Smooth muscle cell (in vitro differentiated cells): ENCODE results near the gene C20orf202. TPM values are rescaled to one million over a fixed set of nuclear protein-coding genes. Genes with fewer than 3 reads are reported as not detected.

Source experiments
- DNase-seq: peaks from one replicate; lab custom pipeline; 2025; ENCODE audit not compliant: unreplicated experiment; lab: John Stamatoyannopoulos, UW
- H2AFZ ChIP-seq: fragments of 200-600 bp; sonication (generic); 2 replicates; pipeline ENCODE4 v1.6.0; 2016; ENCODE audit warnings: antibody characterized with exemption, low read depth, mild to moderate bottlenecking
- H3F3A ChIP-seq: fragments of 200-600 bp; sonication (generic); 2 replicates; pipeline ENCODE4 v1.6.0; 2017; ENCODE audit warnings: antibody characterized with exemption, low read depth
- H3K27ac ChIP-seq: fragments of 200-600 bp; sonication (generic); 2 replicates; pipeline ENCODE4 v1.5.1; 2016; ENCODE audit warnings: low read depth, mild to moderate bottlenecking
- H3K27me3 ChIP-seq: fragments of 200-600 bp; sonication (generic); 2 replicates; pipeline ENCODE4 v1.6.1; 2016; ENCODE audit warnings: low read depth, mild to moderate bottlenecking
- H3K36me3 ChIP-seq: fragments of 200-600 bp; sonication (generic); 2 replicates; pipeline ENCODE4 v1.5.1; 2016; ENCODE audit warnings: low read depth
- H3K4me1 ChIP-seq: fragments of 200-600 bp; sonication (generic); 2 replicates; pipeline ENCODE4 v1.5.1; 2016; ENCODE audit warnings: low read depth
- H3K4me2 ChIP-seq: fragments of 200-600 bp; sonication (generic); 2 replicates; pipeline ENCODE4 v1.6.0; 2016; ENCODE audit warnings: mild to moderate bottlenecking
- H3K4me3 ChIP-seq: fragments of 200-600 bp; sonication (generic); 2 replicates; pipeline ENCODE4 v1.5.1; 2016; ENCODE audit warnings: mild to moderate bottlenecking
- H3K79me2 ChIP-seq: fragments of 200-600 bp; sonication (generic); 2 replicates; pipeline ENCODE4 v1.6.0; 2016; ENCODE audit warnings: low read depth, mild to moderate bottlenecking
- H3K9ac ChIP-seq: fragments of 200-600 bp; sonication (generic); 2 replicates; pipeline ENCODE4 v1.6.0; 2016; ENCODE audit warnings: low read depth
- H3K9me3 ChIP-seq: fragments of 200-600 bp; sonication (generic); replicated peaks from 2 replicates; pipeline ENCODE4 v1.5.1; 2016; ENCODE audit warnings: low read depth
- H4K20me1 ChIP-seq: fragments of 200-600 bp; sonication (generic); 2 replicates; pipeline ENCODE4 v1.6.0; 2016; ENCODE audit warnings: low read depth
- CTCF ChIP-seq: fragments of 200-600 bp; sonication (generic); IDR thresholded peaks from 2 replicates; pipeline ENCODE4 v1.5.1; 2017; ENCODE audit warnings: borderline replicate concordance, mild to moderate bottlenecking, antibody characterized with exemption; ENCODE audit not compliant: insufficient read depth, poor library complexity, severe bottlenecking
- WGBS: methylation state at CpG from one replicate; pipeline ENCODE4 v1.1.7; 2016; ENCODE audit warnings: low lambda C conversion rate; 5-methylcytosine and 5-hydroxymethylcytosine counted together
- polyA plus RNA-seq: library from polyadenylated mRNA; unstranded; fragments of >200 nt; fragmentation: Nextera tagmentation; extraction: Ambion mirVana; gene quantifications from 2 replicates; pipeline ENCODE4 v1.2.1, GENCODE V29; 2016
- total RNA-seq: library from RNA; depleted of rRNA; stranded (reverse); fragments of >200 nt; gene quantifications from 2 replicates; pipeline ENCODE4 v1.2.3, GENCODE V29; 2014

Gene C20orf202
- total and polyA plus RNA-seq, 2 experiments from 2014 or later: not detected

DNA sequence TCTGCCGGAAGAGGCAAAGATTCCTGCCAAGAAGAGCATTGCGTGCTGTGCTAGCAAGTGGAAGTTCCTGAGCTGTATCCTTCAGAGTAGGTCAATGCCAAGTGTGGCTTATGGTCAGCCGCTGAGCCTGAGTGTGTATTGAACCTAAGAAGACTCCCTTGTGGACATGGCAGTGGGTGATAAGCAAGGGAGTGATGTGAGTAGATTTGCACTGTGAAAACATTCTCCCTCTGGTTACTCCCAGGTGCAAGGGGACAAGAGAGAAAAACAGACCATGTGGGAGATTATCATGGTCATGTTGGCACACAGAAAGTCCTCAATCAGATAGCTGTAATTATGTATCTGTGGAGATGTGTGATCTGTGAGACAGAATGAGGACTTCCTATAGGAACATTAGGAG is 12.4 kb upstream of the C20orf202 start:
- no peak for DNase-seq
- TF ChIP-seq CTCF: no peak
- Histone ChIP-seq H3K4me1 (no peaks in the 10 kb centered on the region), H3K4me2 (no peak overlapping the region), H3K9me3 (no peaks in the 10 kb centered on the region), H3K27ac (no peak overlapping the region), H4K20me1 (no peaks in the 10 kb centered on the region), H3F3A (no peaks in the 10 kb centered on the region), H3K4me3 (no peak overlapping the region), H3K9ac (no peak overlapping the region), H2AFZ (no peak overlapping the region), H3K27me3 (peaks cover 12% of the 10 kb centered on the region), H3K36me3 (no peaks in the 10 kb centered on the region), H3K79me2 (no peaks in the 10 kb centered on the region)
- 89% methylated on average over 3 of the region's 3 CpGs for WGBS

DNA sequence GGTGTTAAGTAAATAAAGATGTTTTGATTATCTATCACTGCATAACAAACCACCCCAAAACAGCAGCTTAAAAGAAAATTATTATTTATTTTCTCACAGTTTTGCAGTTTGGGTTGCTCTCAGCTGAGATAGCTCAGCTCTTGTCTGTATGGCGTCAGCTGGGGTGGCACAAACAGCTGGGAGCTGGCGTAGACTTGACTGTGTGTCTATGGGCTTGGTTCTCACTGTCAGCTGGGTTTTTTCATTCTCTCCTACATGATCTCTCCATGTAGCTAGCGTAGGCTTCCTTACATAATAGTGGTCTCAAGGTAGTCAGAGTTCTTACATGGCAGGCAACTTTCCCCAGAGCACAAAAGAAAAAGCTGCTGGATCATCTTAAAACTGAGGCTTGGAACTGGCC is 12.0 kb upstream of the C20orf202 start:
- no peak overlapping the region for H3K4me2 ChIP-seq
- no peak overlapping the region for H3K9ac ChIP-seq
- no peak overlapping the region for H3K27ac ChIP-seq
- WGBS: 89% methylated on average over 3 of the region's 3 CpGs
- no peak overlapping the region for H2AFZ ChIP-seq
- no peaks in the 10 kb centered on the region for H4K20me1 ChIP-seq
- no peaks in the 10 kb centered on the region for H3K4me1 ChIP-seq
- no peaks in the 10 kb centered on the region for H3K79me2 ChIP-seq
- peaks cover 13% of the 10 kb centered on the region for H3K27me3 ChIP-seq
- no peaks in the 10 kb centered on the region for H3K9me3 ChIP-seq
- H3F3A ChIP-seq: no peaks in the 10 kb centered on the region
- TF ChIP-seq CTCF: no peak
- no peak for DNase-seq
- no peak overlapping the region for H3K4me3 ChIP-seq
- no peaks in the 10 kb centered on the region for H3K36me3 ChIP-seq

GRCh38 chr20:1195226-1195625 is 8.0 kb upstream of the C20orf202 start:
- TF ChIP-seq CTCF: no peak
- Histone ChIP-seq H3K9ac (no peak overlapping the region), H3K36me3 (no peaks in the 10 kb centered on the region), H3K4me3 (no peak overlapping the region), H4K20me1 (no peaks in the 10 kb centered on the region), H3K9me3 (no peaks in the 10 kb centered on the region), H3K27ac (no peak overlapping the region), H3F3A (no peaks in the 10 kb centered on the region), H3K79me2 (no peaks in the 10 kb centered on the region), H3K27me3 (peaks cover 13% of the 10 kb centered on the region), H3K4me1 (no peaks in the 10 kb centered on the region), H2AFZ (no peak overlapping the region), H3K4me2 (no peak overlapping the region)
- no peak for DNase-seq
- 87% methylated on average over 1 of the region's 1 CpG for WGBS

GRCh38 chr20:1196634-1197033 is 6.6 kb upstream of the C20orf202 start:
- TF ChIP-seq CTCF: no peak
- no peaks in the 10 kb centered on the region for H4K20me1 ChIP-seq
- H3K4me2 ChIP-seq: no peak overlapping the region
- DNase-seq: no peak
- H3K27ac ChIP-seq: no peak overlapping the region
- no peaks in the 10 kb centered on the region for H3K36me3 ChIP-seq
- H3K4me1 ChIP-seq: no peaks in the 10 kb centered on the region
- no peak overlapping the region for H3K4me3 ChIP-seq
- H3K79me2 ChIP-seq: no peaks in the 10 kb centered on the region
- H2AFZ ChIP-seq: no peak overlapping the region
- no peaks in the 10 kb centered on the region for H3F3A ChIP-seq
- H3K9me3 ChIP-seq: no peaks in the 10 kb centered on the region
- H3K27me3 ChIP-seq: peaks cover 5% of the 10 kb centered on the region
- no peak overlapping the region for H3K9ac ChIP-seq
- 94% methylated on average over 2 of the region's 2 CpGs for WGBS
